Liver (tissue), 9 donors: ENCODE results near the gene TSGA10IP. TPM values are rescaled to one million over a fixed set of nuclear protein-coding genes. Genes with fewer than 3 reads are reported as not detected.
"Not testable (repeated sequence)": the region's sequence is repeated elsewhere in the genome, so short reads cannot be mapped to it uniquely, and the experiment has no call there.

Experiments
- DNase-seq: peaks from one replicate; pipeline ENCODE4 v3.0.0-alpha.2; 2017; ENCODE audit warnings: low spot score
- H3K27ac ChIP-seq, 2 donors: one replicate each; pipeline ENCODE4 v1.7.0; 2013; ENCODE audit warnings: inconsistent platforms in 2 of 2, low read length in 2 of 2, control low read depth in 1 of 2, low read depth in 1 of 2, mild to moderate bottlenecking in 1 of 2
- H3K27me3 ChIP-seq, 4 donors: one replicate each; pipeline versions ENCODE4 v1.6.1 to v1.7.0; 2013; ENCODE audit warnings: low read length in 3 of 4, inconsistent platforms in 1 of 4, mild to moderate bottlenecking in 1 of 4, moderate library complexity in 1 of 4; ENCODE audit not compliant: control insufficient read depth in 4 of 4, insufficient read depth in 4 of 4
- H3K36me3 ChIP-seq, 4 donors: one replicate each; pipeline versions ENCODE4 v1.6.1 to v1.7.0; 2013; ENCODE audit warnings: low read length in 3 of 4, mild to moderate bottlenecking in 3 of 4, low read depth in 1 of 4, moderate library complexity in 1 of 4; ENCODE audit not compliant: control insufficient read depth in 4 of 4, insufficient read depth in 3 of 4
- H3K4me1 ChIP-seq, 4 donors: one replicate each; pipeline versions ENCODE4 v1.6.1 to v1.7.0; 2013; ENCODE audit warnings: low read length in 3 of 4, mild to moderate bottlenecking in 3 of 4, moderate library complexity in 1 of 4; ENCODE audit not compliant: control insufficient read depth in 4 of 4, insufficient read depth in 4 of 4
- H3K4me3 ChIP-seq, 3 donors: one replicate each; pipeline versions ENCODE4 v1.6.1 to v1.7.0; 2013; ENCODE audit warnings: low read length in 3 of 3, control low read depth in 1 of 3, low read depth in 1 of 3, mild to moderate bottlenecking in 1 of 3
- H3K9ac ChIP-seq, 2 donors: one replicate each; pipeline ENCODE4 v1.7.0; 2013; ENCODE audit warnings: low read length in 2 of 2, mild to moderate bottlenecking in 2 of 2, moderate library complexity in 2 of 2, control low read depth in 1 of 2, low read depth in 1 of 2
- H3K9me3 ChIP-seq, 4 donors: one replicate each; pipeline versions ENCODE4 v1.6.1 to v1.7.0; 2013; ENCODE audit warnings: low read length in 3 of 4; ENCODE audit not compliant: control insufficient read depth in 4 of 4
- CTCF ChIP-seq: fragments of 150-350 bp; IDR thresholded peaks from 2 replicates; pipeline ENCODE4 v1.5.1; 2017; ENCODE audit warnings: improper control_type of control experiment, low read depth, low read length; ENCODE audit not compliant: missing input control
- EGR1 ChIP-seq, 2 donors: IDR thresholded peaks; 2 replicates each; pipeline ENCODE4 v1.6.1; 2016 to 2018; ENCODE audit warnings: antibody characterized with exemption in 2 of 2, low read depth in 2 of 2
- GABPA ChIP-seq, 2 donors: IDR thresholded peaks in 1 of 2; conservative IDR thresholded peaks in 1 of 2; 2 replicates each; pipeline ENCODE4 v1.6.1; 2016; ENCODE audit warnings: antibody characterized with exemption in 2 of 2, mild to moderate bottlenecking in 1 of 2, moderate library complexity in 1 of 2
- HNF4A ChIP-seq, 2 donors: conservative IDR thresholded peaks; 2 replicates each; pipeline ENCODE4 v1.6.1; 2016; ENCODE audit warnings: antibody characterized with exemption in 2 of 2, mild to moderate bottlenecking in 2 of 2
- HNF4G ChIP-seq: IDR thresholded peaks from 2 replicates; pipeline ENCODE4 v1.6.1; 2016; ENCODE audit warnings: antibody characterized with exemption
- JUND ChIP-seq, 2 donors: IDR thresholded peaks; 2 replicates each; pipeline ENCODE4 v1.6.1; 2016; ENCODE audit warnings: antibody characterized with exemption in 2 of 2
- MAX ChIP-seq: IDR thresholded peaks from 2 replicates; pipeline ENCODE4 v1.6.1; 2016; ENCODE audit warnings: antibody characterized with exemption
- RAD21 ChIP-seq, 2 donors: IDR thresholded peaks; 2 replicates each; pipeline ENCODE4 v1.6.1; 2016; ENCODE audit warnings: antibody characterized with exemption in 2 of 2, mild to moderate bottlenecking in 2 of 2
- REST ChIP-seq: IDR thresholded peaks from 2 replicates; pipeline ENCODE4 v1.6.1; 2016; ENCODE audit warnings: antibody characterized with exemption, mild to moderate bottlenecking
- RXRA ChIP-seq, 2 donors: IDR thresholded peaks; 2 replicates each; pipeline ENCODE4 v1.6.1; 2017 to 2018; ENCODE audit warnings: antibody characterized with exemption in 2 of 2, mild to moderate bottlenecking in 1 of 2
- TAF1 ChIP-seq: conservative IDR thresholded peaks from 2 replicates; pipeline ENCODE4 v1.6.1; 2016; ENCODE audit warnings: antibody characterized with exemption, mild to moderate bottlenecking
- YY1 ChIP-seq: IDR thresholded peaks from 2 replicates; pipeline ENCODE4 v1.6.1; 2016; ENCODE audit warnings: antibody characterized with exemption, mild to moderate bottlenecking
- WGBS: extraction: QIAGEN DNeasy Blood & Tissue Kit; methylation state at CpG from one replicate; pipeline ENCODE4 v1.1.7; 2013; 5-methylcytosine and 5-hydroxymethylcytosine counted together
- polyA plus RNA-seq, 2 donors: library from polyadenylated mRNA; stranded (reverse) in 1 of 2; unstranded in 1 of 2; fragments of 200-250 nt in 1 of 2; fragments of >200 nt in 1 of 2; fragmentation: Nextera tagmentation in 1 of 2; extraction: Ambion mirVana in 1 of 2; gene quantifications; one replicate each; pipeline versions ENCODE4 v1.2.1 to v1.2.3, GENCODE V29; 2013 to 2015
- total RNA-seq, 2 donors: library from RNA; depleted of rRNA; stranded (reverse); fragments of >200 nt; gene quantifications; one replicate each; pipeline ENCODE4 v1.2.3, GENCODE V29; 2014
- TF ChIP-seq, protein P1 (sequence below): IDR thresholded peaks from 2 replicates; pipeline ENCODE4 v1.6.1; 2016; ENCODE audit warnings: antibody characterized with exemption
- TF ChIP-seq, protein P2 (sequence below): IDR thresholded peaks from 2 replicates; pipeline ENCODE4 v1.6.1; 2016; ENCODE audit warnings: antibody characterized with exemption
- donor health status: healthy.
- donor health status: healthy.
- donor health status: healthy.
- donor health status: healthy.
- donor health status: healthy.

Gene TSGA10IP
- total and polyA plus RNA-seq, 4 donors: 0.02 TPM; not detected in 3

DNA sequence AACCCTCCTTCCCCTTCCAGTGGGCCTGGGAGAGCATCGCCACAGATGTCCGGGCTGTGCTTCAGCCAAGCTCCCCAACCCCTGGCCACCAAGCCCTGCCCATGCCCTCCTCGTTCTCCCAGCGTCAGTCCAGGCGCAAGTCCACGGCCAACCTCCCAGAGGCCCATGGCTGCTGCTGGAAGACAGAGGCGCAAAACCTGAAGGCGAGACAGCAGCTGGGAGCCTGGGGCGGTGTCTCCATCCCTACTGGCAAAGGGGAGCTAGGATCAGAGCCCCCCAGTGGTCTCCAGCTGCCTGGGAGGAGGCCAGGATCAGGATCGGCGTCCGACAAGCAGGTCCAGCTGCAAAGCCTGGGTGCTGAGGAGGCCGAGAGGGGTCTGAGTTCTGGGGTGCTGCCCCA is 1.9 kb downstream of the TSGA10IP start:
- TF ChIP-seq RAD21 (IDR thresholded peaks at IDR 0.05) (no peak), JUND (IDR thresholded peaks at IDR 0.05) (no peak), EGR1 (IDR thresholded peaks at IDR 0.05; ENCODE audit: low read depth in 2 of 2) (no peak), HNF4A (conservative IDR thresholded peaks at IDR 0.05) (no peak)
- no peak overlapping the region for H3K4me3 ChIP-seq
- no peak overlapping the region for H3K9ac ChIP-seq
- 82% methylated on average over 13 of the region's 13 CpGs for WGBS
- H3K27ac ChIP-seq: no peak overlapping the region
- peaks cover 2 to 9% (median 3%) of the 10 kb centered on the region in 4 donors for H3K4me1 ChIP-seq
- H3K36me3 ChIP-seq: no peaks in the 10 kb centered on the region
- no peaks in the 10 kb centered on the region for H3K27me3 ChIP-seq
- H3K9me3 ChIP-seq: no peaks in the 10 kb centered on the region
- no peak for DNase-seq

DNA sequence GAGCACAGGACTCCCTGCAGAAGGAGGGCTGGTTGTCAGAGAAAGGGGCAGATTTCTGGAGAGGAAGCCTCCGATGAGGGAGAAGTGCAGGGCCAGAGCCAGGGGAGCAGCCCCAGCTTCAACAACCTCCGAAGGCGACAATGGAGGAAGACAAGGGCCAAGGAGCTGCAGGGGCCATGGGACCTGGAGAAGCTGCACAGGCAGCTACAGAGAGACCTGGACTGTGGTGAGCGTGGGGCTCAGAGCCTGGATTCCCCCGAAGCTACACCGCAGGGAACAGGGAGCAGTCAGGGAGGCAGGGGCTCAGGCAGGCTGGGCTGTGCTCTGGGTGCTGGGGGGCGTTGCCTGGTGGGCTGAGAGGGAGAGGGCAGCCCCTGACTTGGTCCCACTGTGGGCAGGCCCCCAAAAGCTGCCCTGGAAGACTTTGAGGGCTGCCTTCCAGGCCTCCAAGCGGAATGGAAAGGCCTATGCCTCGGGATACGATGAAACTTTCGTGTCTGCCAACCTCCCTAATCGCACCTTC is 2.4 kb downstream of the TSGA10IP start:
- TF ChIP-seq, protein P1, sequence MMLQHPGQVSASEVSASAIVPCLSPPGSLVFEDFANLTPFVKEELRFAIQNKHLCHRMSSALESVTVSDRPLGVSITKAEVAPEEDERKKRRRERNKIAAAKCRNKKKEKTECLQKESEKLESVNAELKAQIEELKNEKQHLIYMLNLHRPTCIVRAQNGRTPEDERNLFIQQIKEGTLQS: no peak
- TF ChIP-seq YY1 (no peak), RAD21 (IDR thresholded peaks at IDR 0.05) (no peak), GABPA (IDR thresholded peaks at IDR 0.05 in 1 of 2, conservative IDR thresholded peaks at IDR 0.05 in 1 of 2) (no peak), MAX (no peak), HNF4A (conservative IDR thresholded peaks at IDR 0.05) (no peak), REST (no peak), TAF1 (no peak), EGR1 (IDR thresholded peaks at IDR 0.05; ENCODE audit: low read depth in 2 of 2) (no peak), HNF4G (no peak), CTCF (no peak), RXRA (IDR thresholded peaks at IDR 0.05) (no peak), JUND (IDR thresholded peaks at IDR 0.05) (no peak)
- TF ChIP-seq, protein P2, sequence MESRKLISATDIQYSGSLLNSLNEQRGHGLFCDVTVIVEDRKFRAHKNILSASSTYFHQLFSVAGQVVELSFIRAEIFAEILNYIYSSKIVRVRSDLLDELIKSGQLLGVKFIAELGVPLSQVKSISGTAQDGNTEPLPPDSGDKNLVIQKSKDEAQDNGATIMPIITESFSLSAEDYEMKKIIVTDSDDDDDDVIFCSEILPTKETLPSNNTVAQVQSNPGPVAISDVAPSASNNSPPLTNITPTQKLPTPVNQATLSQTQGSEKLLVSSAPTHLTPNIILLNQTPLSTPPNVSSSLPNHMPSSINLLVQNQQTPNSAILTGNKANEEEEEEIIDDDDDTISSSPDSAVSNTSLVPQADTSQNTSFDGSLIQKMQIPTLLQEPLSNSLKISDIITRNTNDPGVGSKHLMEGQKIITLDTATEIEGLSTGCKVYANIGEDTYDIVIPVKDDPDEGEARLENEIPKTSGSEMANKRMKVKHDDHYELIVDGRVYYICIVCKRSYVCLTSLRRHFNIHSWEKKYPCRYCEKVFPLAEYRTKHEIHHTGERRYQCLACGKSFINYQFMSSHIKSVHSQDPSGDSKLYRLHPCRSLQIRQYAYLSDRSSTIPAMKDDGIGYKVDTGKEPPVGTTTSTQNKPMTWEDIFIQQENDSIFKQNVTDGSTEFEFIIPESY: no peak
- 91% methylated on average over 12 of the region's 12 CpGs for WGBS
- peaks cover 3 to 9% (median 4%) of the 10 kb centered on the region in 4 donors for H3K4me1 ChIP-seq
- H3K9ac ChIP-seq: no peak overlapping the region
- no peak overlapping the region for H3K4me3 ChIP-seq
- no peak overlapping the region for H3K27ac ChIP-seq
- no peak for DNase-seq
- H3K27me3 ChIP-seq: no peaks in the 10 kb centered on the region
- no peaks in the 10 kb centered on the region for H3K36me3 ChIP-seq
- H3K9me3 ChIP-seq: no peaks in the 10 kb centered on the region

DNA sequence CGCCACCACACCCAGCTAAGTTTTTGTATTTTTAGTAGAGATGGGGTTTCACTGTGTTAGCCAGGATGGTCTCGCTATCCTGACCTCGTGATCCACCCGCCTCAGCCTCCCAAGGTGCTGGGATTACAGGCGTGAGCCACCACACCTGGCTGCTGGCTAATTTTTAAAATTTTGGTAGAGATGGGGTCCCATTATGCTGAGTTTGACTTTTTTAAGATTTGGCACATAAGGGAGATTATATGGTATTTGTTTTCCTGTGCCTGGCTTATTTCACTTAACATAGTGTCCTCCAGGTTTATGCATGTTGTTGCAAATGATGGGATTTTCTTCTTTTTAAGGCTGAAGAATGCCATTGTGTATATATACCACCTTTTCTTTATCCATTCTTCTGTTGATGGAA is 5.4 kb downstream of the TSGA10IP start:
- not testable (repeated sequence) for DNase-seq, H3K4me3 ChIP-seq, H3K9ac ChIP-seq, H3K36me3 ChIP-seq, H3K27ac ChIP-seq, H3K27me3 ChIP-seq, H3K4me1 ChIP-seq, H3K9me3 ChIP-seq
- WGBS: 89% methylated on average over 5 of the region's 5 CpGs

DNA sequence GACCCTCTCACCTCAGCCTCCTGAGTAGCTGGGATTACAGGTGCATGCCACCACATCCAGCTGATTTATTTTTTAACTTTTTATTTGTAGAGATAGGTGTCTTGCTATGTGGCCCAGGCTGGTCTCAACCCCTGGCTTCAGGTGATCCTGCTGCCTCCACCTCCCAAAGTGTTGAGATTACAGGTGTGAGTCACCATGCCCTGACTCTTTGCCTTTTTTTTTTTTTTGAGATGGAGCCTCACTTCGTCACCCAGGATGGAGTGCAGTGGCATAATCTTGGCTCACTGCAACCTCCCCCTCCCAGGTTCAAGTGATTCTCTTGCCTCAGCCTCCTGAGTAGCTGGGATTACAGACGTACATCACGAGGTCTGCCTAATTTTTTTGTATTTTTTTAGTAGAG is 6.4 kb downstream of the TSGA10IP start:
- H3K36me3 ChIP-seq, H3K9ac ChIP-seq, H3K27me3 ChIP-seq, H3K4me1 ChIP-seq, H3K4me3 ChIP-seq, DNase-seq, H3K27ac ChIP-seq, H3K9me3 ChIP-seq: not testable (repeated sequence)
- 49% methylated on average over 3 of the region's 3 CpGs for WGBS
